Activated T-cell treated with anti-CD3 and anti-CD28 coated beads, Interleukin-2, amount 50 U/mL, for 24 hours (primary cell): ENCODE results near the gene MYPOP.

Experiments used
- DNase-seq: peaks from one replicate; pipeline ENCODE4 v3.0.0-alpha.2; 2020
- H3K27ac Mint-ChIP-seq: 2 replicates; pipeline ENCODE4 v1.8.0; 2020; ENCODE audit warnings: mild to moderate bottlenecking, mixed read lengths
- H3K27me3 Mint-ChIP-seq: 2 replicates; pipeline ENCODE4 v1.8.0; 2020; ENCODE audit warnings: mixed read lengths
- H3K36me3 Mint-ChIP-seq: 2 replicates; pipeline ENCODE4 v1.8.0; 2020; ENCODE audit warnings: low read depth, mixed read lengths
- H3K4me1 Mint-ChIP-seq: 2 replicates; pipeline ENCODE4 v1.8.0; 2020; ENCODE audit warnings: low read depth, mixed read lengths
- H3K4me3 Mint-ChIP-seq: 2 replicates; pipeline ENCODE4 v1.8.0; 2020; ENCODE audit warnings: mild to moderate bottlenecking, moderate library complexity, mixed read lengths
- H3K9me3 Mint-ChIP-seq: 2 replicates; pipeline ENCODE4 v1.8.0; 2020; ENCODE audit warnings: mixed read lengths

The MYPOP gene

GRCh38 chr19:45919678-45920077 lies 17.3 kb upstream of the MYPOP start:
- Mint-ChIP-seq H3K4me3 (no peak overlapping the region), H3K9me3 (no peaks in the 10 kb centered on the region), H3K4me1 (peaks cover 6% of the 10 kb centered on the region), H3K27me3 (peaks cover 24% of the 10 kb centered on the region), H3K27ac (no peak overlapping the region), H3K36me3 (no peaks in the 10 kb centered on the region)
- DNase-seq = no peak

GRCh38 chr19:45918721-45919120 lies 16.3 kb upstream of the MYPOP start:
- Mint-ChIP-seq H3K4me1 (peaks cover 6% of the 10 kb centered on the region), H3K36me3 (no peaks in the 10 kb centered on the region), H3K9me3 (no peaks in the 10 kb centered on the region), H3K4me3 (no peak overlapping the region), H3K27me3 (peaks cover 26% of the 10 kb centered on the region), H3K27ac (no peak overlapping the region)
- no peak for DNase-seq

GRCh38 chr19:45917421-45918091 lies 15.1 kb upstream of the MYPOP start:
- Mint-ChIP-seq H3K4me1 (peaks cover 6% of the 10 kb centered on the region), H3K4me3 (no peak overlapping the region), H3K27me3 (peaks cover 37% of the 10 kb centered on the region), H3K27ac (no peak overlapping the region), H3K9me3 (no peaks in the 10 kb centered on the region), H3K36me3 (no peaks in the 10 kb centered on the region)
- no peak for DNase-seq

DNA sequence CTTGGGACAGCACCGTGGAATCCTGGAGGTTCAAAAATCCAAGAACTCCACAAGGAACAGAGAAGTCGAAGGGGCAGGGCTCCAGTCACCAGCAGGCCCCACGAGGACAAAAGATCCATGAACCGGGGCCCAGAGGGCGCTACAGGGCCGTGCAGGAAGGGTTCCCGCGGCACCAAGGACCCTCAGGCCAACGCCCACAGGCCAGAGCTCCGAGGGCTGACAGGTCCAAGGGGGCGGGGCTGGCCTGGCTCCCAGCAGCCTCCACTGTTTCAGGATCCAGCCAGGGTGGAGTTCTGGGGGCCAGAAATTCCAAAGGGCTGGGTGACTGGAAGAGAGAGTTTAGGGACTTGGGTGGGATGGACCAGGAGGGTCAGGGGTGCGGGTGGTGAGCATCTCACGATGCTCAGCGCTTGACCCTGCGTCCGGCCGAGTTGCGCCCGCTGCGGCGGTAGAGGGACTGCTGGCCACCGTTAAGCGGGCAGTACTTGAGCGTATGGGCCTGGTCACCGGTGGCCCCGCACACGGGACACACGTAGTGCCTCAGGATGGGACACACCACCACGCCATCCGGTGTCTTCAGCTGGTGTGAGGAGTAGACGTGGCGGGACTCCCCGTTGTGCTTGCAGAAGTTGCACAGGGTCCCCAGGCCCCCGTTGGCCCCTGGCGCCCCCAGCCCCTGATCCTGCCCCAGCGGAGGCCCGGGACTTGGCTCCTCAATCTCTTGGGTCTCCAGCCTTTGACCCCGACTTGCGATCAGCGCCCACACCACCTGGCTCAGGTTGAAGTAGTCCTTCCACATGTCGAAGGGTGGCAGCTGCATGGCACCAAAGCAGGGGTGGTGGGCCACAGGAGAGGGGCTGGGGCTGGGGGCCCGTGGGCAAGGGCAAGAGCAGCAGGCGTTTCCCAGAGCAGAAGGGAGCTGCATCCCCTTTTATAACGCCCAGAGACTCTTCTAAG lies 11.7 kb upstream of the MYPOP start, which contains the start of gene NANOS2:
TSS of gene NANOS2 (minus strand) at position 905 of the 957 bp plus-strand sequence. CDS start at position 820, 85 bp downstream.
- peaks cover 38% of the 10 kb centered on the region for H3K27me3 Mint-ChIP-seq
- H3K9me3 Mint-ChIP-seq = no peaks in the 10 kb centered on the region
- no peak within 1 kb of the TSS for H3K27ac Mint-ChIP-seq
- H3K4me3 Mint-ChIP-seq = no peak within 1 kb of the TSS
- H3K4me1 Mint-ChIP-seq = peaks cover 6% of the 10 kb centered on the region
- no peaks in the 10 kb centered on the region for H3K36me3 Mint-ChIP-seq
- no peak for DNase-seq

DNA sequence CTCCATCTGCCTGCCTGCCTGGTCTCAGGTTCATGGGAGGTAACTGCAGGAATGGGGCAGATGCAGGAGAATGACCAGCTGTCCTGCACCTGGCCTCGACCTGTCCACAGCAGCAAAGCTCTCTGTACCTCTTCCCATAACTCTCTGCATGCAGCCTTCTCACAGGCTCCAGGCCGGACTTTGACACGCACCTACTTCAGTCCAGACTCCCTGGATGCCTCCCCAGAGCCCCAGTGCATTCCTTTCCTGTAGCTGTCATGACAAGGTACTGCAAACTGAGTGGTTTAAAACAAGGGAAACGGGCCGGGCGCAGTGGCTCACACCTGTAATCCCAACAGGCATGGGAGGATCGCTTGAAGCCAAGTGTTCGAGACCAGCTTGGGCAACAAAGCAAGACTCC lies 8.9 kb upstream of the MYPOP start:
- no peaks in the 10 kb centered on the region for H3K4me1 Mint-ChIP-seq
- peaks cover 29% of the 10 kb centered on the region for H3K27me3 Mint-ChIP-seq
- H3K4me3 Mint-ChIP-seq = no peak overlapping the region
- H3K36me3 Mint-ChIP-seq = no peaks in the 10 kb centered on the region
- no peak overlapping the region for H3K27ac Mint-ChIP-seq
- no peak for DNase-seq
- H3K9me3 Mint-ChIP-seq = no peaks in the 10 kb centered on the region

DNA sequence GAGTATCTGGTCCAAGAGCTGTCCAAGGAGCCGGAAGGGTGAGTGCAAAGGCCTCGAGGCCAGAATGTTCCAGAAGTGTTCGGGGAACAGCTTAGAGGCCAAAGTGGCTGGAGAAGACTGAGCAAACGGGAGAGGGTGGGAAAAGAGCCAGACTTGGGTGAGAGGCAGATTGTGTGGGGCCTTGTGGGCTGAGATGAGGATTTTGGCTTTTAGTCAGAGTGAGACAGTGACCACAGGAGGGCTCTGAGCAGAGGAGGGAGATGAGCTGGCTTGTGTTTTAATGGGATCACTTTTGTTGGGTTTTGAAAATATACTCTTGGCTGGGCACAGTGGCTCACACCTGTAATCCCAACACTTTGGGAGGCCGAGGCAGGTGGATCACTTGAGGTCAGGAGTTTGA lies 6.5 kb upstream of the MYPOP start:
- Mint-ChIP-seq H3K36me3 (no peaks in the 10 kb centered on the region), H3K27ac (no peak overlapping the region), H3K4me3 (no peak overlapping the region), H3K27me3 (peaks cover 22% of the 10 kb centered on the region), H3K4me1 (peaks cover under 1% of the 10 kb centered on the region), H3K9me3 (no peaks in the 10 kb centered on the region)
- no peak for DNase-seq

- peaks cover 12% of the 10 kb centered on the region for H3K4me1 Mint-ChIP-seq
- H3K4me3 Mint-ChIP-seq = no peak overlapping the region
- H3K27ac Mint-ChIP-seq = no peak overlapping the region
- H3K36me3 Mint-ChIP-seq = peaks cover 3% of the 10 kb centered on the region
- no peak for DNase-seq
- H3K9me3 Mint-ChIP-seq = no peaks in the 10 kb centered on the region
- peaks cover 4% of the 10 kb centered on the region for H3K27me3 Mint-ChIP-seq
Observed at GRCh38 chr19:45906221-45906620, 3.8 kb upstream of the MYPOP start.

DNA sequence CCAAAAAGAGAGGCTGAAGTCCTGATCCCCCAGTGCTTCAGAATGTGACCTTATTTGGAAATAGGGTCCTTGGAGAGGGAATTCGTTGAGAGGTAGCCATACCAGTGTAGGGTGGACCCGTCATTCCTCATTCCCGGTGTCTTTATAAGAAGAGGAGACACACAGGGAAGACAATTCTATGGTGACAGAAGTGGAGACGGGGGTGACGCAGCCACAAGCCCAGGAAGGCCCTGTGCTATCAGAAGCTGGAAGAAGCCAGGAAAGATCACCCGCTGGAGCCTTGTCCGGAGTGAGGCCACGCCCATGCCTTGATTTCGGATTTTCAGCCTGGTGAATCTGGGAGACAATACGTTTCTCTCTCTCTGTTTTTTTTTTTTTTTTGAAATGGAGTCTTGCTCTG lies 2.6 kb upstream of the MYPOP start:
- no peak overlapping the region for H3K27ac Mint-ChIP-seq
- DNase-seq = no peak
- H3K9me3 Mint-ChIP-seq = no peaks in the 10 kb centered on the region
- no peaks in the 10 kb centered on the region for H3K27me3 Mint-ChIP-seq
- no peak overlapping the region for H3K4me3 Mint-ChIP-seq
- H3K4me1 Mint-ChIP-seq = peaks cover 21% of the 10 kb centered on the region
- peaks cover 11% of the 10 kb centered on the region for H3K36me3 Mint-ChIP-seq

GRCh38 chr19:45902651-45903625 lies 525 bp upstream of the MYPOP start:
- Mint-ChIP-seq H3K27me3 (no peaks in the 10 kb centered on the region), H3K4me3 (peak overlapping the region; percentile 87)
- DNase-seq = peak; percentile 100

GRCh38 chr19:45901432-45901911 lies 941 bp downstream of the MYPOP start:
- peaks cover 24% of the 10 kb centered on the region for H3K4me1 Mint-ChIP-seq
- no peak overlapping the region for H3K27ac Mint-ChIP-seq
- H3K4me3 Mint-ChIP-seq = peak overlapping the region; percentile 67
- H3K9me3 Mint-ChIP-seq = no peaks in the 10 kb centered on the region
- DNase-seq = peak; percentile 62
- peaks cover 31% of the 10 kb centered on the region for H3K36me3 Mint-ChIP-seq
- no peaks in the 10 kb centered on the region for H3K27me3 Mint-ChIP-seq

More at GRCh38 chr19:45902651-45903625, 525 bp upstream of the MYPOP start:
- Mint-ChIP-seq H3K27ac (peak overlapping the region; percentile 92), H3K36me3 (peaks cover 28% of the 10 kb centered on the region), H3K9me3 (no peaks in the 10 kb centered on the region), H3K4me1 (peaks cover 24% of the 10 kb centered on the region)

- H3K27ac Mint-ChIP-seq = no peak overlapping the region
- H3K4me3 Mint-ChIP-seq = peak overlapping the region; percentile 36
- DNase-seq = no peak
- H3K27me3 Mint-ChIP-seq = no peaks in the 10 kb centered on the region
- H3K4me1 Mint-ChIP-seq = peaks cover 24% of the 10 kb centered on the region
- H3K36me3 Mint-ChIP-seq = peaks cover 31% of the 10 kb centered on the region
- H3K9me3 Mint-ChIP-seq = no peaks in the 10 kb centered on the region
Observed at GRCh38 chr19:45900738-45901431, 1.5 kb downstream of the MYPOP start.

GRCh38 chr19:45899919-45900589 lies 2.4 kb downstream of the MYPOP start:
- Mint-ChIP-seq H3K36me3 (peaks cover 38% of the 10 kb centered on the region), H3K27me3 (no peaks in the 10 kb centered on the region), H3K4me3 (no peak overlapping the region), H3K27ac (no peak overlapping the region), H3K9me3 (no peaks in the 10 kb centered on the region), H3K4me1 (peaks cover 24% of the 10 kb centered on the region)
- no peak for DNase-seq

DNA sequence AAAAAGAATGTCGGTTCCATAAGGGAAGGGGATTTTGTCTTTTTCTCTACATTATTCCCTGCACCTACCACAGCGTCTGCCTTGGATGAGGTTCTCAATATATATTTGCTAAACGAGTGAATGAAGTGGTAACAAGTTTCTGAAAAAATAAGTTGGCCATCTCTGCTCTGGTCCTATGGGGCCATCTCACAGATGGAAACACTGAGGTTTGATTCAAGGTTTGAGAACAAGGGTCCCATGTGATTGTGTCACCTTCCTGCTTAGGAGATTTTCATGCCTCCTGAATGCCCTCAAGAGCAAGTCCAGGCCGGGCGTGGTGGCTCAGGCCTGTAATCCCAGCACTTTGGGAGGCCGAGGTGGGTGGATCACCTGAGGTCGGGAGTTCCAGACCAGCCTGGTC lies 3.2 kb downstream of the MYPOP start:
- H3K4me3 Mint-ChIP-seq = no peak overlapping the region
- H3K36me3 Mint-ChIP-seq = peaks cover 41% of the 10 kb centered on the region
- H3K9me3 Mint-ChIP-seq = no peaks in the 10 kb centered on the region
- peaks cover 24% of the 10 kb centered on the region for H3K4me1 Mint-ChIP-seq
- no peak overlapping the region for H3K27ac Mint-ChIP-seq
- H3K27me3 Mint-ChIP-seq = no peaks in the 10 kb centered on the region
- no peak for DNase-seq
